Measurements from ENCODE around the gene PTPN21. TPM values are rescaled to one million over a fixed set of nuclear protein-coding genes. Genes with fewer than 3 reads are reported as not detected.

The PTPN21 gene
- polyA plus RNA-seq, 3 donors = not detected

DNA sequence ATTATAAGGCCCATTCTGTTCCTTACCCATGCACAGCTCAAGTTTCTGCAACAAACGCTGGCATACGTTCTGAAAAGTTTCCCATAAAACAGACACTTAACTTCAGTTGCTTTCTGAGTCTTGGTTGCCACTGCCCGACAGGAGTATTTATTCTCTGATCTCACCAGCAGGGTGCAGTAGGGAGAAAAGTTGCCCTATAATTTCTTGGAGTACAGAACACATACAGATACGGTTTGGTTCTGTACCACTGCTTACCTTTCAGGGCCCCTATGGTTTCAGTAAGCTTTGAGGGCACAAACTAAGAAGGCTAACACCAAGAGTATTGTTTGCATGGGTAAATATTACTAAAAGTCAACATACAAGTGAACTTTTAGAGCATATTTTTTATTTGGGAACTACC lies 91.5 kb downstream of the PTPN21 start:
- no peak overlapping the region for H3K4me2 ChIP-seq (replicated peaks; ENCODE audit: extremely low read depth, low read length, poor library complexity, severe bottlenecking)
- Mint-ChIP-seq H3K4me1 (no peaks in the 10 kb centered on the region), H3K27me3 (ENCODE audit: low read depth in 3 of 3) (peaks cover 0 to 2% (median 0%) of the 10 kb centered on the region in 3 donors), H3K9me3 (peaks cover 7 to 22% (median 11%) of the 10 kb centered on the region in 7 donors), H3K27ac (no peak overlapping the region), H3K4me3 (no peak overlapping the region), H3K36me3 (peaks cover 4 to 22% of the 10 kb centered on the region in 2 donors)
- intact Hi-C loops (cut with micrococcal nuclease) = no loop called here
- no peaks in the 10 kb centered on the region for H3K27me3 ChIP-seq (ENCODE audit: control insufficient read depth in 2 of 2, insufficient read depth in 2 of 2, low read length in 2 of 2)
- H3K27ac ChIP-seq (ENCODE audit: low read depth in 1 of 2, low read length in 2 of 2) = no peak overlapping the region
- peaks cover 0 to 11% of the 10 kb centered on the region in 2 donors for H3K9me3 ChIP-seq (replicated peaks in 1 of 2; ENCODE audit: control insufficient read depth in 1 of 2, insufficient read depth in 1 of 2, low read length in 2 of 2)
- H3K9ac ChIP-seq (ENCODE audit: insufficient read depth, low read length, poor library complexity, severe bottlenecking) = no peak overlapping the region
- no peak overlapping the region for H3K4me3 ChIP-seq (replicated peaks in 1 of 3; ENCODE audit: low read depth in 2 of 3, low read length in 3 of 3)
- H3K36me3 ChIP-seq (replicated peaks in 1 of 2; ENCODE audit: control insufficient read depth in 1 of 2, insufficient read depth in 2 of 2, low read length in 2 of 2) = no peaks in the 10 kb centered on the region
- H2AFZ ChIP-seq (ENCODE audit: insufficient read depth, low read depth, low read length, poor library complexity, severe bottlenecking) = no peak overlapping the region
- DNase-seq = no peak
- WGBS (ENCODE audit: insufficient coverage) = 100% methylated on average over 1 of the region's 4 CpGs
- H4K20me1 ChIP-seq (ENCODE audit: insufficient read depth, low read length) = no peaks in the 10 kb centered on the region
- no peaks in the 10 kb centered on the region for H3K79me2 ChIP-seq (ENCODE audit: insufficient read depth, low read length)
- TF ChIP-seq CTCF (IDR thresholded peaks at IDR 0.05) = peak; percentile 53
- no peaks in the 10 kb centered on the region for H3K4me1 ChIP-seq (ENCODE audit: control insufficient read depth in 1 of 2, insufficient read depth in 2 of 2, low read length in 2 of 2)

- Mint-ChIP-seq H3K4me3 (no peak overlapping the region), H3K27me3 (ENCODE audit: low read depth in 3 of 3) (no peaks in the 10 kb centered on the region), H3K36me3 (peaks cover 5 to 22% of the 10 kb centered on the region in 2 donors), H3K4me1 (no peaks in the 10 kb centered on the region), H3K27ac (no peak overlapping the region), H3K9me3 (peaks cover 7 to 25% (median 15%) of the 10 kb centered on the region in 7 donors)
- no peaks in the 10 kb centered on the region for H3K4me1 ChIP-seq (ENCODE audit: control insufficient read depth in 1 of 2, insufficient read depth in 2 of 2, low read length in 2 of 2)
- no peaks in the 10 kb centered on the region for H3K27me3 ChIP-seq (ENCODE audit: control insufficient read depth in 2 of 2, insufficient read depth in 2 of 2, low read length in 2 of 2)
- no peak for DNase-seq
- intact Hi-C loops (cut with micrococcal nuclease) = no loop called here
- H3K79me2 ChIP-seq (ENCODE audit: insufficient read depth, low read length) = no peaks in the 10 kb centered on the region
- no peaks in the 10 kb centered on the region for H4K20me1 ChIP-seq (ENCODE audit: insufficient read depth, low read length)
- H3K4me2 ChIP-seq (replicated peaks; ENCODE audit: extremely low read depth, low read length, poor library complexity, severe bottlenecking) = no peak overlapping the region
- H3K9me3 ChIP-seq (replicated peaks in 1 of 2; ENCODE audit: control insufficient read depth in 1 of 2, insufficient read depth in 1 of 2, low read length in 2 of 2) = peaks cover 0 to 5% of the 10 kb centered on the region in 2 donors
- no peak overlapping the region for H3K27ac ChIP-seq (ENCODE audit: low read depth in 1 of 2, low read length in 2 of 2)
- H3K4me3 ChIP-seq (replicated peaks in 1 of 3; ENCODE audit: low read depth in 2 of 3, low read length in 3 of 3) = no peak overlapping the region
- H2AFZ ChIP-seq (ENCODE audit: insufficient read depth, low read depth, low read length, poor library complexity, severe bottlenecking) = no peak overlapping the region
- H3K36me3 ChIP-seq (replicated peaks in 1 of 2; ENCODE audit: control insufficient read depth in 1 of 2, insufficient read depth in 2 of 2, low read length in 2 of 2) = no peaks in the 10 kb centered on the region
- H3K9ac ChIP-seq (ENCODE audit: insufficient read depth, low read length, poor library complexity, severe bottlenecking) = no peak overlapping the region
- no peak for TF ChIP-seq CTCF (IDR thresholded peaks at IDR 0.05)
- no CpG with 5 or more reads among the region's 2 CpGs for WGBS (ENCODE audit: insufficient coverage)
Measured at GRCh38 chr14:88454886-88455285, 99.9 kb downstream of the PTPN21 start.
